ENCODE data around the gene ERICH3.
"Not testable (repeated sequence)": the region's sequence is repeated elsewhere in the genome, so short reads cannot be mapped to it uniquely, and the experiment has no call there.

- not testable (repeated sequence) for TF ChIP-seq CTCF (IDR thresholded peaks at IDR 0.05; ENCODE audit: insufficient read depth, low read length, poor library complexity, severe bottlenecking); EZH2phosphoT487 (conservative IDR thresholded peaks at IDR 0.05; ENCODE audit: low read length)
Observed at GRCh38 chr1:74670866-74671265, 2.7 kb downstream of the ERICH3 start.

Data from SU-DHL-6 (cell line).